AG04450 (cell line): ENCODE measurements around the gene NDUFAF4. TPM values are rescaled to one million over a fixed set of nuclear protein-coding genes. Genes with fewer than 3 reads are reported as not detected.
A peak's percentile ranks its signal among the peaks of the same experiment; 100 is the strongest.

Source experiments
- CTCF ChIA-PET: fragments of 300-600, 350-600 bp; formaldehyde crosslinking; extraction: SDS; loops from one replicate; lab custom pipeline; 2022; ENCODE audit warnings: antibody characterized with exemption, inconsistent platforms; lab: Charles Lee
- POLR2A ChIA-PET: fragments of 350-600 bp; formaldehyde crosslinking; extraction: SDS; loops from one replicate; lab custom pipeline; 2021; ENCODE audit warnings: antibody characterized with exemption, inconsistent platforms; lab: Yijun Ruan, JAX
- DNase-seq: peaks from one replicate; pipeline ENCODE4 v3.0.0-alpha.2; 2011; ENCODE audit warnings: low read depth, low spot score
- H3K27ac ChIP-seq: one replicate; pipeline ENCODE4 v1.5.1; 2012; ENCODE audit warnings: low read depth, low read length, control low read depth
- H3K27me3 ChIP-seq: one replicate; pipeline ENCODE4 v1.6.0; 2012; ENCODE audit warnings: low read length; ENCODE audit not compliant: control insufficient read depth, insufficient read depth
- H3K4me3 ChIP-seq: 2 replicates; pipeline ENCODE4 v1.5.1; 2011; ENCODE audit warnings: mild to moderate bottlenecking, low read depth, low read length, control low read depth
- H3K9me3 ChIP-seq: 2 replicates; pipeline ENCODE4 v1.5.1; 2012; ENCODE audit warnings: low read length; ENCODE audit not compliant: control insufficient read depth, insufficient read depth
- CTCF ChIP-seq: IDR thresholded peaks from 2 replicates; pipeline ENCODE4 v1.5.1; 2011; ENCODE audit warnings: low read depth, low read length, control low read depth, inconsistent platforms
- polyA plus RNA-seq: library from polyadenylated mRNA; depleted of rRNA; stranded (reverse); fragments of >200 nt; gene quantifications from 2 replicates; pipeline ENCODE4 v1.2.3, GENCODE V29; 2011

NDUFAF4 gene
- polyA plus RNA-seq, 1 experiment, result 32.5 TPM

- Histone ChIP-seq H3K9me3 (no peaks in the 10 kb centered on the region), H3K27ac (no peak overlapping the region), H3K27me3 (peaks cover 10% of the 10 kb centered on the region), H3K4me3 (no peak overlapping the region)
- POLR2A ChIA-PET, result no interaction called here
- no peak for DNase-seq
- CTCF ChIA-PET, result interaction anchor here (0.6 kb wide), 1 partner anchor 10 kb away, joined by 3 read pairs; no protein-coding TSS in a partner anchor
- TF ChIP-seq CTCF, result no peak
Measured at GRCh38 chr6:96909811-96910210, 12.1 kb upstream of the NDUFAF4 start.

GRCh38 chr6:96907498-96907897 is 9.8 kb upstream of the NDUFAF4 start:
- Histone ChIP-seq H3K27ac (no peak overlapping the region), H3K9me3 (no peaks in the 10 kb centered on the region), H3K4me3 (no peak overlapping the region), H3K27me3 (peaks cover 10% of the 10 kb centered on the region)
- POLR2A ChIA-PET, result no interaction called here
- no peak for TF ChIP-seq CTCF
- CTCF ChIA-PET, result interaction anchor here (1.0 to 3.3 kb wide), 4 partner anchors 9 to 364 kb away, joined by 3 to 26 read pairs (median 8); partner anchors contain the start of gene NDUFAF4
- DNase-seq, result no peak

- H3K27ac ChIP-seq, result no peak overlapping the region
- no peak for DNase-seq
- no peaks in the 10 kb centered on the region for H3K9me3 ChIP-seq
- H3K27me3 ChIP-seq, result no peaks in the 10 kb centered on the region
- ChIA-PET CTCF (interaction anchor here (1.7 to 5.3 kb wide), 4 partner anchors 25 to 278 kb away, joined by 5 to 123 read pairs (median 61); no protein-coding TSS in a partner anchor), POLR2A (no interaction called here)
- H3K4me3 ChIP-seq, result no peak overlapping the region
- TF ChIP-seq CTCF, result no peak
Measured at GRCh38 chr6:96900873-96901272, 3.2 kb upstream of the NDUFAF4 start.

- H3K4me3 ChIP-seq, result no peak overlapping the region
- POLR2A ChIA-PET, result no interaction called here
- no peak for TF ChIP-seq CTCF
- no peak overlapping the region for H3K27ac ChIP-seq
- CTCF ChIA-PET, result interaction anchor here (0.7 to 5.3 kb wide), 21 partner anchors 10 to 315 kb away, joined by 3 to 123 read pairs (median 6); no protein-coding TSS in a partner anchor
- H3K9me3 ChIP-seq, result no peaks in the 10 kb centered on the region
- no peaks in the 10 kb centered on the region for H3K27me3 ChIP-seq
- DNase-seq, result no peak
Measured at GRCh38 chr6:96899451-96899998, 1.8 kb upstream of the NDUFAF4 start.

GRCh38 chr6:96899019-96899418 is 1.3 kb upstream of the NDUFAF4 start:
- Histone ChIP-seq H3K9me3 (no peaks in the 10 kb centered on the region), H3K27me3 (no peaks in the 10 kb centered on the region), H3K4me3 (no peak overlapping the region), H3K27ac (no peak overlapping the region)
- CTCF ChIA-PET, result interaction anchor here (0.7 to 5.3 kb wide), 43 partner anchors 8 to 494 kb away, joined by 3 to 123 read pairs (median 4); partner anchors contain the start of gene FHL5
- peak; percentile 6 for DNase-seq
- POLR2A ChIA-PET, result no interaction called here
- peak; percentile 57 for TF ChIP-seq CTCF
